ENCODE results near the gene TTC9B. TPM values are rescaled to one million over a fixed set of nuclear protein-coding genes. Genes with fewer than 3 reads are reported as not detected.
A peak's percentile ranks its signal among the peaks of the same experiment; 100 is the strongest.

TTC9B gene
- total RNA-seq, 1 experiment from 2014 or later = 0.59 TPM

GRCh38 chr19:40193587-40193849 lies 24.7 kb downstream of the TTC9B start:
- DNase-seq = no peak
- BruUV-seq (replicated peaks) = no TSS peak
- no peaks in the 10 kb centered on the region for H3K36me3 ChIP-seq (ENCODE audit: low read depth)
- no peak overlapping the region for H3K27ac ChIP-seq
- 0 out of 2 replicates have a peak, but pooled peaks cover 4% of the 10 kb centered on the region for H3K79me2 ChIP-seq (ENCODE audit: low read depth)
- no peaks in the 10 kb centered on the region for H3K27me3 ChIP-seq (ENCODE audit: insufficient read depth, low read depth)
- intact Hi-C loops (cut with micrococcal nuclease; ENCODE audit: unreplicated experiment) = no loop called here
- H3K9me3 ChIP-seq (ENCODE audit: insufficient read depth, low read depth) = no peaks in the 10 kb centered on the region
- H3K9me2 ChIP-seq (ENCODE audit: insufficient read depth) = no peaks in the 10 kb centered on the region
- CTCF ChIA-PET = no interaction called here
- no peaks in the 10 kb centered on the region; the same call in 1 of the 2 replicates for H4K20me1 ChIP-seq (ENCODE audit: insufficient read depth)
- H3F3A ChIP-seq (ENCODE audit: insufficient read depth, low read depth) = peaks cover 13% of the 10 kb centered on the region; the same call in 1 of the 2 replicates
- H3K4me1 ChIP-seq (replicated peaks; ENCODE audit: insufficient read depth) = peaks cover 11% of the 10 kb centered on the region; the same call in 1 of the 2 replicates
- no peak overlapping the region for H3K4me2 ChIP-seq
- H3K4me3 ChIP-seq = no peak overlapping the region
- H2AFZ ChIP-seq = no peak overlapping the region
- POLR2A ChIA-PET (ENCODE audit: unreplicated experiment) = no interaction called here
- no peak for TF ChIP-seq EZH2 (IDR thresholded peaks at IDR 0.05; ENCODE audit: low read depth)
- TF ChIP-seq CTCF (conservative IDR thresholded peaks at IDR 0.05) = no peak

GRCh38 chr19:40192758-40193586 lies 25.2 kb downstream of the TTC9B start:
- H3K36me3 ChIP-seq (ENCODE audit: low read depth) = no peaks in the 10 kb centered on the region
- intact Hi-C loops (cut with micrococcal nuclease; ENCODE audit: unreplicated experiment) = no loop called here
- no peaks in the 10 kb centered on the region; the same call in 1 of the 2 replicates for H4K20me1 ChIP-seq (ENCODE audit: insufficient read depth)
- peak overlapping the region; percentile 84 for H3K4me2 ChIP-seq
- TF ChIP-seq CTCF (conservative IDR thresholded peaks at IDR 0.05) = no peak
- CTCF ChIA-PET = no interaction called here
- H3K27me3 ChIP-seq (ENCODE audit: insufficient read depth, low read depth) = no peaks in the 10 kb centered on the region
- BruUV-seq (replicated peaks) = TSS peak; percentile 29
- H3K4me1 ChIP-seq (replicated peaks; ENCODE audit: insufficient read depth) = peaks cover 11% of the 10 kb centered on the region; the same call in 1 of the 2 replicates
- no peak overlapping the region for H2AFZ ChIP-seq
- no peaks in the 10 kb centered on the region for H3K9me3 ChIP-seq (ENCODE audit: insufficient read depth, low read depth)
- H3K79me2 ChIP-seq (ENCODE audit: low read depth) = 0 out of 2 replicates have a peak, but pooled peaks cover 4% of the 10 kb centered on the region
- no peak for DNase-seq
- no peak overlapping the region for H3K27ac ChIP-seq
- peaks cover 13% of the 10 kb centered on the region; the same call in 1 of the 2 replicates for H3F3A ChIP-seq (ENCODE audit: insufficient read depth, low read depth)
- no peak overlapping the region for H3K4me3 ChIP-seq
- POLR2A ChIA-PET (ENCODE audit: unreplicated experiment) = interaction anchor here (0.7 kb wide), 1 partner anchor 228 kb away, joined by 3 read pairs; no protein-coding TSS in a partner anchor
- no peaks in the 10 kb centered on the region for H3K9me2 ChIP-seq (ENCODE audit: insufficient read depth)

- Histone ChIP-seq H3K4me1 (replicated peaks; ENCODE audit: insufficient read depth) (peaks cover 11% of the 10 kb centered on the region; the same call in 1 of the 2 replicates), H3K36me3 (ENCODE audit: low read depth) (no peaks in the 10 kb centered on the region), H3F3A (ENCODE audit: insufficient read depth, low read depth) (peaks cover 13% of the 10 kb centered on the region; the same call in 1 of the 2 replicates), H4K20me1 (ENCODE audit: insufficient read depth) (no peaks in the 10 kb centered on the region; the same call in 1 of the 2 replicates), H3K4me3 (peak overlapping the region; percentile 98), H3K27me3 (ENCODE audit: insufficient read depth, low read depth) (no peaks in the 10 kb centered on the region), H3K79me2 (ENCODE audit: low read depth) (0 out of 2 replicates have a peak, but pooled peaks cover 4% of the 10 kb centered on the region), H2AFZ (peak overlapping the region; percentile 71), H3K27ac (no peak overlapping the region), H3K4me2 (peak overlapping the region; percentile 84), H3K9me3 (ENCODE audit: insufficient read depth, low read depth) (no peaks in the 10 kb centered on the region), H3K9me2 (ENCODE audit: insufficient read depth) (no peaks in the 10 kb centered on the region)
- peak in 1 of 2 experiments; percentile 15 for DNase-seq
- no TSS peak for BruUV-seq (replicated peaks)
- TF ChIP-seq CTCF (conservative IDR thresholded peaks at IDR 0.05) = no peak
- CTCF ChIA-PET = interaction anchor here (0.6 kb wide), 1 partner anchor 385 kb away, joined by 5 read pairs; no protein-coding TSS in a partner anchor
- POLR2A ChIA-PET (ENCODE audit: unreplicated experiment) = interaction anchor here (0.5 to 0.7 kb wide), 3 partner anchors 228 to 586 kb away, joined by 3 to 8 read pairs (median 3); partner anchors contain the start of genes BLVRB and RAB4B
- intact Hi-C loops (cut with micrococcal nuclease; ENCODE audit: unreplicated experiment) = no loop called here
Measured at GRCh38 chr19:40191836-40192646, 26.1 kb downstream of the TTC9B start.
